ENCODE results near the gene ADCY7.
A peak's percentile ranks its signal among the peaks of the same experiment; 100 is the strongest.

- TF ChIP-seq CTCF (IDR thresholded peaks at IDR 0.05) (peak in 1 of 2 donors; percentile 24), POLR2A (IDR thresholded peaks at IDR 0.05) (no peak), POLR2AphosphoS5 (IDR thresholded peaks at IDR 0.05) (peak in 1 of 3 donors; percentile 10)
These were observed 20.7 kb upstream of the ADCY7 start for GRCh38 chr16:50245417-50246298.
